ENCODE results near the gene UBALD1. TPM values are rescaled to one million over a fixed set of nuclear protein-coding genes. Genes with fewer than 3 reads are reported as not detected.

Gene UBALD1
- total and polyA plus RNA-seq, 9 of the 15 experiments (the other 6 are each of a cell fraction or from before 2014, with no cell fraction given): 1.3 to 38.0 (median 6.2) TPM; not detected in 2

- BruUV-seq (replicated peaks): no TSS peak
- H3K4me3 ChIP-seq: no peak overlapping the region
These were observed 8.9 kb upstream of the UBALD1 start for GRCh38 chr16:4623593-4623992.

More at GRCh38 chr16:4623593-4623992, 8.9 kb upstream of the UBALD1 start:
- H3K4me1 ChIP-seq (replicated peaks in 1 of 2; ENCODE audit: control insufficient read depth in 2 of 2, insufficient read depth in 2 of 2, low read length in 2 of 2): peaks cover 19 to 21% of the 10 kb centered on the region in 2 experiments; a peak in 4 of 5 replicates
- H2AFZ ChIP-seq (ENCODE audit: low read depth, low read length): peak overlapping the region; percentile 94
- peaks cover 5% of the 10 kb centered on the region; the same call in 1 of the 2 replicates for H4K20me1 ChIP-seq (replicated peaks; ENCODE audit: control insufficient read depth, insufficient read depth, low read length)
- DNase-seq (ENCODE audit: extremely low read depth in 1 of 4, low spot score in 3 of 4) (no peak), FAIRE-seq (no peak), ATAC-seq (no peak)
- 87% methylated on average over 7 of the region's 7 CpGs for WGBS (ENCODE audit: insufficient coverage, low coverage, missing lambda C conversion rate)
- CTCF ChIA-PET (ENCODE audit: low intra/inter-chr PET ratio): interaction anchor here (0.5 to 0.7 kb wide), 2 partner anchors 105 to 153 kb away, joined by 4 read pairs; no protein-coding TSS in a partner anchor
- peaks cover 30% of the 10 kb centered on the region for H3K79me2 ChIP-seq (ENCODE audit: control insufficient read depth, insufficient read depth, low read length)
- peaks cover 4% of the 10 kb centered on the region for H3K9me1 ChIP-seq (ENCODE audit: control insufficient read depth, insufficient read depth, low read length)
- POLR2A ChIA-PET: interaction anchor here (0.6 to 1.4 kb wide), 2 partner anchors 10 to 226 kb away, joined by 3 to 8 read pairs; no protein-coding TSS in a partner anchor
- no peaks in the 10 kb centered on the region for H3K9me3 ChIP-seq (replicated peaks; ENCODE audit: control insufficient read depth, insufficient read depth, low read depth, low read length)
- H3K27me3 ChIP-seq (ENCODE audit: control insufficient read depth in 2 of 2, insufficient read depth in 2 of 2, low read length in 2 of 2): no peaks in the 10 kb centered on the region
- in situ Hi-C loops (cut with MboI) (no loop called here), intact Hi-C loops (cut with micrococcal nuclease) (loop anchor here (5.0 kb wide), 1 partner anchor 334 kb away; the partner anchor contains the start of gene SEC14L5)
- H3K36me3 ChIP-seq (ENCODE audit: control insufficient read depth, insufficient read depth, low read length): peaks cover 11% of the 10 kb centered on the region; the same call in 2 of the 3 replicates
- H3K9ac ChIP-seq (ENCODE audit: insufficient read depth in 1 of 2, low read depth in 2 of 2, low read length in 2 of 2): no peak overlapping the region; a peak in 1 of 4 replicates
- no peak for TF ChIP-seq FOSL1 (tag; conservative IDR thresholded peaks at IDR 0.05)
- no peak for TF ChIP-seq FOS (IDR thresholded peaks at IDR 0.05; ENCODE audit: extremely low read depth, insufficient read length)
- TF ChIP-seq PURB (CRISPR knock-in tag; IDR thresholded peaks at IDR 0.05; ENCODE audit: low read depth): no peak
- TF ChIP-seq ZFP91 (CRISPR knock-in tag; IDR thresholded peaks at IDR 0.05): no peak
- TF ChIP-seq ZNF75A (CRISPR knock-in tag; IDR thresholded peaks at IDR 0.05): no peak
- TF ChIP-seq ZNF449 (CRISPR knock-in tag; IDR thresholded peaks at IDR 0.05): no peak
- no peak overlapping the region for H3K27ac ChIP-seq (ENCODE audit: extremely low read depth, low read depth, low read length)
- H3K4me2 ChIP-seq (ENCODE audit: insufficient read depth, low read length): peak overlapping the region; percentile 81; the same call in 1 of the 2 replicates
